ENCODE results near the gene FAM111A.

GRCh38 chr11:59117774-59118173 is 24.9 kb upstream of the FAM111A start:
- TF ChIP-seq POLR2A (IDR thresholded peaks at IDR 0.05) (no peak), CTCF (IDR thresholded peaks at IDR 0.05) (no peak)

Measured in adrenal gland (tissue), 5 donors.